Esophagus squamous epithelium (tissue), 4 donors: Measurements from ENCODE around the gene LAMTOR1.

Experiments used
- CTCF ChIP-seq, 6 experiments: fragments of 450-650 bp in 4 of 6; fragments of 200-600 bp in 2 of 6; sonication (generic) in 2 of 6; IDR thresholded peaks; one replicate each; pipeline ENCODE4 v1.5.1; 2016 to 2019; ENCODE audit warnings: antibody characterized with exemption in 6 of 6, mild to moderate bottlenecking in 4 of 6, moderate library complexity in 4 of 6
- POLR2A ChIP-seq, 4 donors: fragments of 450-650 bp; IDR thresholded peaks; one replicate each; pipeline ENCODE4 v1.6.1; 2017; ENCODE audit warnings: antibody characterized with exemption in 4 of 4, mild to moderate bottlenecking in 4 of 4, moderate library complexity in 3 of 4

- TF ChIP-seq CTCF (IDR thresholded peaks at IDR 0.05) (no peak), POLR2A (IDR thresholded peaks at IDR 0.05) (no peak)
These were observed 20.1 kb upstream of the LAMTOR1 start for GRCh38 chr11:72123117-72123653.
